Renal cortex interstitium (tissue), 15 donors: ENCODE data around the gene CCS. TPM values are rescaled to one million over a fixed set of nuclear protein-coding genes. Genes with fewer than 3 reads are reported as not detected.
A peak's percentile ranks its signal among the peaks of the same experiment; 100 is the strongest.
"Not testable (repeated sequence)": the region's sequence is repeated elsewhere in the genome, so short reads cannot be mapped to it uniquely, and the experiment has no call there.

Experiments
- DNase-seq, 11 donors: peaks; one replicate each; pipeline ENCODE4 v3.0.0-alpha.2; 2013; ENCODE audit warnings: low read depth in 9 of 11, low spot score in 4 of 11; ENCODE audit errors: extremely low read depth in 1 of 11
- long read RNA-seq, 16 experiments: transcript quantifications; one replicate each; lab custom pipeline, GENCODE V29; 2026
- polyA plus RNA-seq, 3 donors: library from polyadenylated mRNA; unstranded; fragments of 120-200 nt; gene quantifications; one replicate each; pipeline ENCODE4 v1.2.1, GENCODE V29; 2013; ENCODE audit not compliant: insufficient read length in 3 of 3

Gene CCS, protein sequence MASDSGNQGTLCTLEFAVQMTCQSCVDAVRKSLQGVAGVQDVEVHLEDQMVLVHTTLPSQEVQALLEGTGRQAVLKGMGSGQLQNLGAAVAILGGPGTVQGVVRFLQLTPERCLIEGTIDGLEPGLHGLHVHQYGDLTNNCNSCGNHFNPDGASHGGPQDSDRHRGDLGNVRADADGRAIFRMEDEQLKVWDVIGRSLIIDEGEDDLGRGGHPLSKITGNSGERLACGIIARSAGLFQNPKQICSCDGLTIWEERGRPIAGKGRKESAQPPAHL
- 10 to 100 TPM; 37.4 to 75.3 (median 59.8) TPM for polyA plus RNA-seq
- long read RNA-seq, donor 1, transcript CCS-208 (8 exons, 1,430 nt), result major isoform, 9 of 13 reads
- long read RNA-seq, donor 1, partial matches to known transcripts, result 0 of 13 reads
- long read RNA-seq, donor 1, other reads (novel, unspliced or antisense), result 0 of 13 reads
- long read RNA-seq, donor 2, transcript CCS-205 (7 exons, 1,196 nt), result minor isoform, 5 of 18 reads
- long read RNA-seq, donor 2, transcript CCS-208 (8 exons, 1,430 nt), result major isoform, 9 of 18 reads
- long read RNA-seq, donor 2, partial matches to known transcripts, result 0 of 18 reads
- long read RNA-seq, donor 2, other reads (novel, unspliced or antisense), result 0 of 18 reads
- long read RNA-seq, donor 3, transcript CCS-205 (7 exons, 1,196 nt), result minor isoform, 6 of 32 reads
- long read RNA-seq, donor 3, transcript CCS-208 (8 exons, 1,430 nt), result major isoform, 22 of 32 reads
- long read RNA-seq, donor 3, partial matches to known transcripts, result 0 of 32 reads
- long read RNA-seq, donor 3, other reads (novel, unspliced or antisense), result 0 of 32 reads
- long read RNA-seq, donor 4, transcript CCS-205 (7 exons, 1,196 nt), result minor isoform, 6 of 39 reads
- long read RNA-seq, donor 4, transcript CCS-204 (3 exons, 872 nt), result minor isoform, 8 of 39 reads
- long read RNA-seq, donor 4, transcript CCS-208 (8 exons, 1,430 nt), result major isoform, 16 of 39 reads
- long read RNA-seq, donor 4, partial matches to known transcripts, result 8 of 39 reads
- long read RNA-seq, donor 4, other reads (novel, unspliced or antisense), result 0 of 39 reads
- long read RNA-seq, donor 5, result 0 reads
- long read RNA-seq, donor 6, transcript CCS-209 (4 exons, 777 nt), result minor isoform, 5 of 27 reads
- long read RNA-seq, donor 6, transcript CCS-208 (8 exons, 1,430 nt), result major isoform, 14 of 27 reads
- long read RNA-seq, donor 6, transcript CCS-204 (3 exons, 872 nt), result minor isoform, 7 of 27 reads
- long read RNA-seq, donor 6, partial matches to known transcripts, result 0 of 27 reads
- long read RNA-seq, donor 6, other reads (novel, unspliced or antisense), result 0 of 27 reads
- long read RNA-seq, donor 7, transcript CCS-208 (8 exons, 1,430 nt), result major isoform, 10 of 17 reads
- long read RNA-seq, donor 7, transcript CCS-205 (7 exons, 1,196 nt), result minor isoform, 6 of 17 reads
- long read RNA-seq, donor 7, partial matches to known transcripts, result 0 of 17 reads
- long read RNA-seq, donor 7, other reads (novel, unspliced or antisense), result 0 of 17 reads
- long read RNA-seq, donor 8, transcript CCS-208 (8 exons, 1,430 nt), result major isoform, 26 of 43 reads
- long read RNA-seq, donor 8, partial matches to known transcripts, result 14 of 43 reads
- long read RNA-seq, donor 8, other reads (novel, unspliced or antisense), result 0 of 43 reads
- long read RNA-seq, donor 9, transcript CCS-208 (8 exons, 1,430 nt), result major isoform, 11 of 14 reads
- long read RNA-seq, donor 9, partial matches to known transcripts, result 0 of 14 reads
- long read RNA-seq, donor 9, other reads (novel, unspliced or antisense), result 0 of 14 reads
- long read RNA-seq, donor 10, transcript CCS-208 (8 exons, 1,430 nt), result major isoform, 13 of 16 reads
- long read RNA-seq, donor 10, partial matches to known transcripts, result 0 of 16 reads
- long read RNA-seq, donor 10, other reads (novel, unspliced or antisense), result 0 of 16 reads
- long read RNA-seq, donor 11, partial matches to known transcripts, result 0 of 8 reads
- long read RNA-seq, donor 11, other reads (novel, unspliced or antisense), result 0 of 8 reads
- long read RNA-seq, donor 12, transcript CCS-208 (8 exons, 1,430 nt), result major isoform, 6 of 8 reads
- long read RNA-seq, donor 12, partial matches to known transcripts, result 0 of 8 reads
- long read RNA-seq, donor 12, other reads (novel, unspliced or antisense), result 0 of 8 reads
- long read RNA-seq, donor 13, result 0 reads
- long read RNA-seq, donor 14, transcript CCS-208 (8 exons, 1,430 nt), result major isoform, 17 of 27 reads
- long read RNA-seq, donor 14, partial matches to known transcripts, result 6 of 27 reads
- long read RNA-seq, donor 14, other reads (novel, unspliced or antisense), result 0 of 27 reads
- long read RNA-seq, donor 15, transcript CCS-208 (8 exons, 1,430 nt), result major isoform, 9 of 10 reads
- long read RNA-seq, donor 15, partial matches to known transcripts, result 0 of 10 reads
- long read RNA-seq, donor 15, other reads (novel, unspliced or antisense), result 0 of 10 reads
- long read RNA-seq, donor 16, transcript CCS-208 (8 exons, 1,430 nt), result major isoform, 31 of 80 reads
- long read RNA-seq, donor 16, transcript CCS-205 (7 exons, 1,196 nt), result minor isoform, 10 of 80 reads
- long read RNA-seq, donor 16, transcript CCS-204 (3 exons, 872 nt), result minor isoform, 12 of 80 reads
- long read RNA-seq, donor 16, partial matches to known transcripts, result 21 of 80 reads
- long read RNA-seq, donor 16, other reads (novel, unspliced or antisense), result 0 of 80 reads

DNA sequence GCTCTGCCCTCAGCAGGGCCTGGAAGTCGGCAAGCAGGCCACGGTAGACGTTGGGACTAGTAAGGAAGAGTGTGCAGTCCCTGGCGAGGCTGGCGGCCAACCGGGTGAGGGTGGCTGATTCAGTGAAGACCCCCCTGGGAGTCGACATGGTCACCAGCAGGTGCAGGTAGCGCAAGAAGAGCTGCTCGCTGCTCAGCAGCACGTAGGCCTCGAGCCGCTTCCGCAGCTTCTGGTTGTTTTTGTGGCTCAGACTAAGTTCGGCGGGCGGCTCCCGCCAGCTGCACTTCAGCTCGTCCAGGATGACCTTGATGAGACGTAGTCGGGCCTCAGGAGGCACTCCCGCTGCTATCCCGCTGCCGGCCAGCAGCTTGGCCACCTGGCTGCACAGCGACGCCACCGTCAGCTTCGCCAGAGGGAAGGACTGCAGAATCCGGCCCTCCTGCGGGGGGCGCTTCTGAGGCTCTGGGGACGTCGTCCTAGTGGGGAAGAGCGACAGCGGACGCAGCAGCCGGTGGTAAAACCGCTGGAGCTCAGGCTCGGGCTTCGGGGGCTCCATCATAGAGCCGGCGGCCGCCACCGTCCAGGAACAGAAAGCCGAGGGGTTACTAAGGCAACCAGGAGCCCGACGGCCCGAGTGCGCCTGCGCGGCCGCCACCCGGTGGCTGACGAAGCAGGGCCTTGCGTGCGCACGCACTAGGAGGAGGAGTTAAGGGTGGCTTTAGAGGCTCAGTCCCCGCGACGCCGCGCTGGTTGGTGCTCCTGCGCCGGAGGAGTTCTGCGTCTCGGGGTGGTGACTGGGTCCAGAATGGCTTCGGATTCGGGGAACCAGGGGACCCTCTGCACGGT lies at the start of gene CCS, which contains the start of gene CCDC87:
Gene CCS (plus strand): TSS at position 729 of the 846 bp plus-strand sequence. CDS start 77 bp downstream, at position 806.
Gene CCDC87 (minus strand): TSS at position 607 of the 846 bp plus-strand sequence. CDS start 48 bp downstream, at position 559.
- peak; percentile 85 to 93 (median 91) for DNase-seq

DNA sequence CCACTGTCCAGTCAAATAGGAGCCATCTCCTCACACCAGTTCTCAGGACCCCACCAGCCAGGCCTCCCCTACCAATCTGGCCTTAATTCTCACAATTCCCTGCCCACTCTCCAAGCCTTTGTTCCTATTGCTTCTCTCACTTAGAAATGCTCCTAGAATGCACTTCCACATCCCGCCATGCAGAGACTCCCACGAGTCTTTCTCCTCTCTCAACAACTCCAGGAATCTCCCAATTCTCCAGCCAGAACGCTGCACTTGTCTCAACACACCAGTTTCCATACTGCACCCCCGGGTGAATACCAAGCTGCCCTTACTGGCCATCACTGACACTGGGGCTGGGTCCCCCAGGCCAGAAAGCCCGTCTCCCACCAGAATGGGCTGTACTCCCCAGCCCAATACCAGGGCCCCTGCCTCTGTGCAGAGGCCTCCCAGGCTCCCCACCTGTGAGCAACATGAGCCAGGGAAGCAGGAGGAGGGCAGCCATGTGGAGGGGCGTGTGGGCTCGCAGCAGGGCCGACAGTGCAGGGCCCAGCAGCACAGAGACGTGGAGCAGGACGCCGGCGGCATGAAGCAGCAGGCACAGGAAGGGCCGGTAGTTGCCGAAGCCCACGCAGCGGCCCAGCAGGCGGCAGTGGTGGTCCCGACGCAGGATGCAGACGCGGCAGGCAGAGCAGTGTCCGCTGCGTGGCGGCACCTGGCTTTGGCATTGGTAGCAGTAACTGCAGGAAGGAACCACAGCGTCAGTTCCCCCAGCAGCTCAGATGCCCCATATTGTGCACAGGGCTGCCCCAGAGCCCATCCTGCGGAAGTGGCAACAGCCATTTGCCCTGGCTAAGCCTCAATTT lies 49.5 kb upstream of the CCS start:
- DNase-seq, result peak in 6 of 11 donors; percentile 46 to 68 (median 56)

DNA sequence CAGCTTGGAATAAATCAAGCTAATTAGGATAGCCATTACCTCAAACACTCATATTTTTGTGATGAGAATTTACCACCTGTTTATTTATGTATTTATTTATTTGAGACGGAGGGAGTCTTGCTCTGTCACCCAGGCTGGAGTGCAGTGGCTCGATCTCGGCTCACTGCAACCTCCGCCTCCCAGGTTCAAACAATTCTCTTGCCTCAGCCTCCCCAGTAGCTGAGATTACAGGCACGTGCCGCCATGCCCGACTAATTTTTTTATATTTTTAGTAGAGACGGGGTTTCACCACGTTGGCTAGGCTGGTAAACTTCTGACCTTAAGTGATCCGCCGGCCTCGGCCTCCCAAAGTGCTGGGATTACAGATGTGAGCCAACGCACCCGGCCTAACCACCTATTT lies 48.0 kb upstream of the CCS start:
- not testable (repeated sequence) for DNase-seq

DNA sequence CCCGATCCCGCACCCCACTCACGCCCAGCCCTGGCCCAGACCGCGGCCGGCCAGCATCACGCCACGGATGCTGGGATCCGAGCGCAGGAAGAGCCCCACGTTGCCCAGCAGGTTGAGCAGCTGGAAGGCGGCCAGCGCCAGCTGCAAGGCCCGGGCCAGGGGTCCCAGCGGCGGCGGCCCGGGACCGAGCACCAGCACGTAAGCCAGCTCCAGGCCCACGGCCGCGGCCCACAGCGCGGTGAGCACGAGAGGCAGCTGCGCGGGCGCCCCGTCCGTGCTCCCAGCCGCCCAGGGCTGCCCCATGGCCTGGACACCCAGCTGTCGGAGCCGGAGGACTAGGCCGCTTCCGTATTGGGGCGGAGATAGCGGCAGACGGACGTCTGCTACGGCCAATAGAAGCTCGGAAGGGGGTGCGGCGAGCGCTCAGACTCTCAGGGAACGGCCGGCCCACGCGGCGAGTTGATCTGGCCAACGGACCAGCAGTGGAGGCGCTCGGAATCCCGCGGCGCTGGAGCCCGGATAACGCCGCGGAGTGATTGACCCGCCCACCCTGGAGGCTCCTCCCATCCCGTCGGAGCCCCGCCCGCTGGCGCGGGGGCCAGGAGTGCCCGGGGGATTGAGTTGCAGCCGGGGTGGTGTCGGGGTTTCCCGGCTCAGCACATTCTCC lies 47.2 kb upstream of the CCS start, which contains the start of gene ZDHHC24:
Gene ZDHHC24 (minus strand): TSS at position 348 of the 667 bp plus-strand sequence. CDS start 45 bp downstream, at position 303.
- DNase-seq, result peak; percentile 77 to 92 (median 88)

DNA sequence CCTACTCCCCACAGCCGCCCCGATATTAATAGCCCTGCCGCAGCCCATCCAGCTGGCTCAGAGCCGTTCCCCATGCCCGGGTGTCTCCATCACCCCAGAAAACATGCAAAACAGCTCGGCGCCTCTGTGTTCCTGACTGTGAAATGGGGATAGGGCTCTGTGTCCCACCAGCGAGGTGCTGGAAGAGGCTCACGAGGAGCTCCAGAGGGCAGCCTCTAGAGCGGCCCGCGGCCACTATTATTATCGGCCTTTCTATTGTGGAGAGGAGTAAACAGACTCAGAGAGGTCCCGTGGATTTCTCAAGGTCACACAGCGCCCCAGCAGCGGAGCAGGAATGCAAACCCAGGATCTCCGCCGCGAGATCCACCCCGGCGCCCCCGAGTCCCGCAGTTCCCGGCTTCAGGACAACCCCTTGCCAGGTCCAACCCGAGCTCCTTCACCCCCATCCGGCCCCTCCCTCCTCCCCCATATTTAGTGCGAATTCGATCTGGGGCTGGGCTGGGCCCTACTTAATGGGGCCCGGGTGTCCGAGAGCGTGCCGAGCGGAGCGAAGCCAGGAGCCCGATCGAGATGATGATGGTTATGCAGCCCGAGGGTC lies 46.5 kb upstream of the CCS start, which contains the start of gene ACTN3:
Gene ACTN3 (plus strand): TSS at position 536 of the 598 bp plus-strand sequence. CDS start 35 bp downstream, at position 571.
- no peak for DNase-seq

DNA sequence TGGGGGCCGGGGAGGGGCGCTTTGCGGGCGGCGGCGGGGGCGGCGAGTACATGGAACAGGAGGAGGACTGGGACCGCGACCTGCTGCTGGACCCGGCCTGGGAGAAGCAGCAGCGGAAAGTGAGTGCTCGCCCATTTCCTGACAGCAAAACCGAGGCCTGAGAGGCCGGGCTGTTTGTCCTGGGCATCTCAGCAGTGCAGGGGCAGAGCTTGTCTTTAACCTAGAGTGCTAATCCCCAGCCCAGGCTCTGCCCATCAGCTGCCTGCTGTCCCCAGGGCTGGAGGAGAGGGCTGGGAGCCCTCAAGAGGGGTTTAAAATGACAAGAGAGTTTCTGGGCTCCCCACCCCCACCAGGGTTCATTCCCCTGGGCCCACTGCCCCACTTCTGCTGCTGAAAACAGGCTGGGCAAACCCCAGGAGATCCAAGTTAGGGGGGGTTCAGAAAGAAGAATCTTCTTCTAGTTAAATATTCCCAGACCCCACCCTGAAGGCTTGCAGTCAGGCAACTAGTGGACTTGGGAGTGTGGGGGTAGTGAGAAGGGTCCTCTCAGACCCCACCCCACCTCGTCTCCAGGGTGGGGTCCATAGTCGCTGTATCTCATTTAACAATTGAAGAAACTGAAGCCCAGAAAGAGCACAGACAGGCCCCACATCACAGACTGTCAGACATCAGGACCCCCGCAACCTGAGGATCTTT lies 45.9 kb upstream of the CCS start:
- DNase-seq, result no peak

DNA sequence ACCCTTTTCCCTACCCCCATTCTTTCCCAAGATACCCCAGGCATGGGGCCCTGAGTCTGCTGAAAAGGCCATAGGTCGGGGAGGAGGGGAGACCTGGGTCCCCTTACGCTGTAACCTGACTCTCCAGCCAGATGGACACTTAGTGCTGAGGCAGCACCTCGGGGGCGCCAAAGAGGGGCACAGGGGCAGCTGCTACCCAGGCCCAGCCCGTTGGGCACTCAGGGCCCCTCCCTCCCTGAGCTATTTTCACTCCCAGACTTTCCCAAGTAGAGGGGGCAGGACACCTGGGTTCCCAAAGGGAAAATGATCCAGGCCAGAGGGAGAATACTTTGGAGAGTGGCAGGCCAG lies 45.3 kb upstream of the CCS start:
- DNase-seq, result no peak

DNA sequence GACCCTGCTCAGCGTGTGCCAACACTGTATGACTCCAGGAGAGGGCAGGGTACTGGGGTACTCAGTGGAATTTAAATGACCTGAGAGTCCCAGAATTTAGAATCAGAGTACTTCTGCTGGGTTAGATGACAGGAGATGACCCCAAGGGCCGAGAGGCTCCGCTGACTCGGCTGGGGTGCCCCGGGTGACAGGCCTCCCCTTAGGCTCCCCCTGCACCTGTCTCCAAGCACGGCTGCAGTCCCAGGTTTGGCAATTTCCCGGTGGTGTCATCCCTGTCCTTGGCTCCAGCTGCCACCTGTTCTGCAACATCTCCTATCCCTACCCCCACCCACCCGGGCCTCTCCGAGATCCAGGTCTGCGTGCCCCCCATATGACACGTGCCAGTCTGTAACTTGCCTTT lies 44.9 kb upstream of the CCS start:
- DNase-seq, result no peak

DNA sequence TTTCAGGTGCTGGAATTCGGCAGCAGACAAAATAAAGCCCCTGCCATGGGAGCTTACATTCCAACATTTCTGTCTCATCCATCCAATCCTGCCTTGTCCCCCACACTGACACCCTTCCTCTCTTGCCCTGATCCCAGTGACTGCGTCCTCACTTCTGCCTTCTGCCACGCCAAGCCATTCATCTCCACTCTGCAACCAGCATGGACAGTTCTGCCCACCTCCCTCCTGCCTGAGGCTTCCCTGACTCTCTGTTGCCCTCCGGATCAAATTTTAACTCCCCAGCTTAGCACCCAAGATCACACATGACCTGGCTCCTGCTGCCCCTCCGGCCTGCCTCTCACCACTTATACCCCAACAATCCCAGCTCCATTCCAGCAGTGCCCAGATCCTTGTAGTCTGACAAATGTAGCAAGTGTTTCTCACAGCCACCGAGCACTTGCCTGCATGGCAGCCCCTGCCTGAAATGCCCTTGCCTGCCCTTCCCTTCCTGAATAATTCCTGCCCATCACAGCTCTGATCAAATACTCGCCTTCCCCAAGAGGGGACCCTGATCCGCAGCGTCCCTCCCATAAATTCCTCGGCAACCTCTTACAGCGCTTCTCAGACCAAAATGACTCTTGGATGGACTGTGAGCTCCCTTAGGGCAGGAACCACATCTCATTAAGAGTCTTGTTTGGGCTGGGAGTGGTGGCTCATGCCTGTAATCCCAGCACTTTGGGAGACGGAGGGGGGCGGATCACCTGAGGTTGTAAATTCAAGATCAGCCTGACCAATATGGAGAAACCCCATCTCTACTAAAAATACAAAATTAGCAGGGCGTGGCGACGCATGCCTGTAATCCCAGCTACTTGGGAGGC lies 44.0 kb upstream of the CCS start:
- DNase-seq, result no peak

DNA sequence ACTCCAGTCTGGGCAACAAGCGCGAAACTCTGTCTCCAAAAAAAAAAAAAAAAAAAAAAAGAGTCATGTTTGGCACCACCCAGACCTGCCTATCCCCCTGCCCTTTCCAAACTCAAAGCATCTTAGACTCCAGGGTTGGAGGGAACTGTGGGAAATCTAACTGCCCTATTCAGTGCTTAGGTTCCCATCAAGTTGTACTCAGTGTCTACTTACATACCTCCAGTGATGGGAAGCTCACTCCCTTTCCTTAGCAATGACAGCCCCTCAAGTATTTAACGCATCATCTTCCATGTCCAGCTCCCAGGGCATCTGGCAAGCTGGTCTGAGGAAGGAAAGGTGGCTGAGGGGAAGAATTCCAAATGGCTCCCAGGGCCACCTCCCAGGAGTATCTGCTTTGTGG lies 43.3 kb upstream of the CCS start:
- no peak for DNase-seq

DNA sequence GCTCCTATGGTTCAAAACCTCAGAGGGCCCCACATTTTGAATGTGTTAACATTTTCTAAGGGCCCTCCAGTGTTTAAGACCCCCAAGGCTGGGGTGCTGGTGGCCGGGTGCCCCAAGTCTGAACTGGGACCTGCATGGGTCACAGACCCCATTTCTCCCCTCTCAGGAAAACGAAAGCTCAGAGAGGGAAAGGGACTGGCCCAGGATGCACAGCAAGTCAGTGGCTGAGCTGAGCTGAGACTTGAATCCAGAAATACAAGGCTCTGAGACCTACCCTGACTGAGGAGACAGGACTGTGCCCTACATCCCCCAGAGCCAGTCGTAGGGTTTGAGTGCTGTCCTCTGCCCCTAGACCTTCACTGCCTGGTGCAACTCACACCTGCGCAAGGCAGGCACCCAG lies 42.1 kb upstream of the CCS start:
- DNase-seq, result no peak

DNA sequence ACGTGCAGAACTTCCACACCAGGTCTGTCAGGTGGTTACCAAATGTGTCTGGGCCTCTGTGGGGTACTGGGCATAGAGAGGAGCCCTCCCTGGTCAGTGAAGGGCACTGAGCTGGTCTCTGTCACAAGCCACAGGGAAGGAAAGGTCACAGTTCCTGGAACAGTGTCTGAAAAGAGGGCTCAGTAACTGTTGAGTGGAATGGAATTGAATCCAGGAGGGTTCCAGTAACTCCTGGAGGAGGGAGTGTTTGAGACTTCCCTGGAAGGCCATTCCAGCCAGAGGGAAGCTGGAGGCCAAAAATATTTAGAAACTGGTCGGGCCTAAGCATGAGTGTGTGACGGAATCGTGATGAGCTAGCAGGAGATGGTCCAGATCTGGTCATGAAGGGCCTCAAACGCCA lies 38.4 kb upstream of the CCS start:
- DNase-seq, result no peak
